A673 (cell line): ENCODE measurements around the gene LMNTD2. TPM values are rescaled to one million over a fixed set of nuclear protein-coding genes. Genes with fewer than 3 reads are reported as not detected.

Source experiments
- BruUV-seq: library from RNA; stranded (reverse); fragments of 400-500 nt; replicated peaks from 2 replicates; lab custom pipeline; 2021; lab: Mats Ljungman, UMichigan
- CTCF ChIA-PET: fragments of 300-600 bp; sonication (Branson Sonifier 250); formaldehyde crosslinking; loops from one replicate; lab custom pipeline; 2022; ENCODE audit warnings: antibody characterized with exemption; lab: Charles Lee
- POLR2A ChIA-PET: fragments of 300-600 bp; sonication (Branson Sonifier 250); formaldehyde crosslinking; loops from one replicate; lab custom pipeline; 2022; ENCODE audit warnings: antibody characterized with exemption; ENCODE audit not compliant: low non-redundant PET; lab: Charles Lee
- DNase-seq: peaks from one replicate; pipeline ENCODE4 v3.0.0-alpha.2; 2015; ENCODE audit warnings: low spot score
- H3K27ac ChIP-seq: fragments of 200-600 bp; sonication (generic); 2 replicates; pipeline ENCODE4 v1.5.1; 2016; ENCODE audit warnings: mixed run types, low read depth, mild to moderate bottlenecking, mixed read lengths, antibody characterized with exemption, low read length; ENCODE audit not compliant: poor library complexity, severe bottlenecking
- H3K27me3 ChIP-seq: fragments of 200-600 bp; sonication (generic); replicated peaks from 2 replicates; pipeline ENCODE4 v1.6.1; 2017; ENCODE audit warnings: mixed run types, low read depth, mild to moderate bottlenecking, mixed read lengths, antibody characterized with exemption, low read length; ENCODE audit not compliant: insufficient read depth, poor library complexity
- H3K36me3 ChIP-seq: fragments of 200-600 bp; sonication (generic); 2 replicates; pipeline ENCODE4 v1.6.1; 2016; ENCODE audit warnings: mixed run types, mild to moderate bottlenecking, mixed read lengths, antibody characterized with exemption, low read length; ENCODE audit not compliant: insufficient read depth, poor library complexity, severe bottlenecking
- H3K4me1 ChIP-seq: fragments of 200-600 bp; sonication (generic); 2 replicates; pipeline ENCODE4 v1.6.1; 2017; ENCODE audit warnings: mixed run types, mild to moderate bottlenecking, mixed read lengths, antibody characterized with exemption, low read length; ENCODE audit not compliant: insufficient read depth, poor library complexity, severe bottlenecking
- H3K4me3 ChIP-seq: fragments of 200-600 bp; sonication (generic); 2 replicates; pipeline ENCODE4 v1.5.1; 2016; ENCODE audit warnings: low read depth, mixed run types, mild to moderate bottlenecking, mixed read lengths, low read length; ENCODE audit not compliant: poor library complexity, severe bottlenecking
- H3K9me3 ChIP-seq: fragments of 200-600 bp; sonication (generic); 2 replicates; pipeline ENCODE4 v1.6.1; 2016; ENCODE audit warnings: mixed run types, low read depth, mild to moderate bottlenecking, mixed read lengths, antibody characterized with exemption, low read length; ENCODE audit not compliant: poor library complexity, severe bottlenecking
- CTCF ChIP-seq: fragments of 300-800, 200-600 bp; sonication (generic); conservative IDR thresholded peaks from 2 replicates; pipeline ENCODE4 v1.5.1; 2017; ENCODE audit warnings: low read depth, mild to moderate bottlenecking, antibody characterized with exemption, low read length, moderate library complexity, mixed read lengths
- EZH2 ChIP-seq: fragments of 200-600 bp; sonication (generic); IDR thresholded peaks from 2 replicates; pipeline ENCODE4 v1.6.1; 2017; ENCODE audit warnings: borderline replicate concordance, low read depth, mild to moderate bottlenecking, mixed read lengths, antibody characterized with exemption, low read length; ENCODE audit not compliant: poor library complexity, severe bottlenecking
- intact Hi-C: fragments of 100-400 bp; cut with micrococcal nuclease; formaldehyde crosslinking; loops from one replicate; pipeline ENCODE4 v1.10.0; 2022; ENCODE audit not compliant: unreplicated experiment
- total RNA-seq: library from RNA; stranded (reverse); gene quantifications from 2 replicates; pipeline ENCODE4 v1.2.3, GENCODE V29; 2021

Gene LMNTD2
- total RNA-seq, 1 experiment from 2014 or later: 1.1 TPM

GRCh38 chr11:557328-558132, 3.0 kb downstream of the LMNTD2 start:
- Histone ChIP-seq H3K36me3 (no peaks in the 10 kb centered on the region), H3K4me3 (no peak overlapping the region), H3K27me3 (peaks cover 22% of the 10 kb centered on the region), H3K9me3 (no peaks in the 10 kb centered on the region), H3K4me1 (peaks cover 15% of the 10 kb centered on the region), H3K27ac (no peak overlapping the region)
- ChIA-PET POLR2A (no interaction called here), CTCF (no interaction called here)
- BruUV-seq: no TSS peak
- intact Hi-C loops: loop anchor here (10.0 kb wide), 1 partner anchor 167 kb away; no protein-coding TSS in a partner anchor
- TF ChIP-seq CTCF (no peak), EZH2 (no peak)
- DNase-seq: no peak

GRCh38 chr11:556662-557256, 3.8 kb downstream of the LMNTD2 start:
- CTCF ChIA-PET: no interaction called here
- TF ChIP-seq CTCF: no peak
- no peak for TF ChIP-seq EZH2
- no peak overlapping the region for H3K27ac ChIP-seq
- no TSS peak for BruUV-seq
- H3K27me3 ChIP-seq: peaks cover 22% of the 10 kb centered on the region
- no peaks in the 10 kb centered on the region for H3K9me3 ChIP-seq
- DNase-seq: no peak
- no peak overlapping the region for H3K4me3 ChIP-seq
- peaks cover 14% of the 10 kb centered on the region for H3K4me1 ChIP-seq
- POLR2A ChIA-PET: no interaction called here
- intact Hi-C loops: loop anchor here (10.0 kb wide), 1 partner anchor 168 kb away; no protein-coding TSS in a partner anchor
- H3K36me3 ChIP-seq: no peaks in the 10 kb centered on the region

- ChIA-PET POLR2A (interaction anchor here (0.6 kb wide), 1 partner anchor 201 kb away, joined by 3 read pairs; no protein-coding TSS in a partner anchor), CTCF (interaction anchor here (0.8 kb wide), 1 partner anchor 105 kb away, joined by 5 read pairs; no protein-coding TSS in a partner anchor)
- H3K4me1 ChIP-seq: peaks cover 12% of the 10 kb centered on the region
- peak overlapping the region; percentile 50 for H3K4me3 ChIP-seq
- BruUV-seq: no TSS peak
- no peaks in the 10 kb centered on the region for H3K9me3 ChIP-seq
- H3K27ac ChIP-seq: no peak overlapping the region
- H3K36me3 ChIP-seq: no peaks in the 10 kb centered on the region
- TF ChIP-seq EZH2: no peak
- no peak for TF ChIP-seq CTCF
- peaks cover 22% of the 10 kb centered on the region for H3K27me3 ChIP-seq
- DNase-seq: no peak
- intact Hi-C loops: loop anchor here (10.0 kb wide), 1 partner anchor 169 kb away; no protein-coding TSS in a partner anchor
Measured at GRCh38 chr11:555780-556661, 4.5 kb downstream of the LMNTD2 start.
